Endothelial cell of umbilical vein (primary cell): ENCODE results near the gene SHISA8. TPM values are rescaled to one million over a fixed set of nuclear protein-coding genes. Genes with fewer than 3 reads are reported as not detected.

Experiments used
- BruUV-seq: library from RNA; stranded (reverse); fragments of 400-500 nt; replicated peaks from 2 replicates; lab custom pipeline; 2021; lab: Mats Ljungman, UMichigan
- CTCF ChIA-PET: fragments of 300-600, 350-600 bp; sonication (Branson Sonifier 250); formaldehyde crosslinking; loops from one replicate; lab custom pipeline; 2021; ENCODE audit warnings: antibody characterized with exemption, inconsistent platforms; lab: Charles Lee
- POLR2A ChIA-PET: fragments of 300-600, 350-600 bp; sonication (Branson Sonifier 250); formaldehyde crosslinking; loops from one replicate; lab custom pipeline; 2021; ENCODE audit warnings: antibody characterized with exemption, inconsistent platforms; lab: Charles Lee
- DNase-seq: peaks from one replicate; pipeline ENCODE4 v3.0.0-alpha.2; 2011; ENCODE audit warnings: low read depth, low spot score
- FAIRE-seq: peaks from 2 replicates; lab custom pipeline; 2011; peaks lifted over from hg19 to GRCh38; lab: Jason Lieb, UNC
- H2AFZ ChIP-seq: 2 replicates; pipeline ENCODE4 v1.6.0; 2012; ENCODE audit warnings: low read depth, low read length, control low read depth, inconsistent platforms
- H3K27ac ChIP-seq: 2 replicates; pipeline ENCODE4 v1.5.1; 2011; ENCODE audit warnings: low read depth, mild to moderate bottlenecking, control low read depth, low read length, moderate library complexity; ENCODE audit not compliant: insufficient read depth
- H3K27me3 ChIP-seq, 2 experiments: 2 replicates each; pipeline versions ENCODE4 v1.6.0 to v1.6.1; 2011; ENCODE audit warnings: low read length in 2 of 2, mixed read lengths in 1 of 2; ENCODE audit not compliant: control insufficient read depth in 2 of 2, insufficient read depth in 2 of 2
- H3K36me3 ChIP-seq, 2 experiments: 2 replicates in 1 of 2; 3 replicates in 1 of 2; pipeline ENCODE4 v1.5.1; 2011; ENCODE audit warnings: low read length in 2 of 2, mild to moderate bottlenecking in 1 of 2, moderate library complexity in 1 of 2; ENCODE audit not compliant: control insufficient read depth in 2 of 2, insufficient read depth in 2 of 2; ENCODE audit errors: extremely low read depth in 1 of 2
- H3K4me1 ChIP-seq: 3 replicates; pipeline ENCODE4 v1.5.1; 2011; ENCODE audit warnings: mild to moderate bottlenecking, low read length; ENCODE audit not compliant: control insufficient read depth, insufficient read depth; ENCODE audit errors: extremely low read depth
- H3K4me2 ChIP-seq: 2 replicates; pipeline ENCODE4 v1.6.1; 2011; ENCODE audit warnings: low read length, control low read depth, mixed read lengths; ENCODE audit not compliant: insufficient read depth
- H3K4me3 ChIP-seq, 3 experiments: fragments of 200-600 bp in 1 of 3; sonication (generic), shearing (Covaris generic) in 1 of 3; replicated peaks in 1 of 3; 2 replicates each; pipeline ENCODE4 v1.5.1; 2011 to 2016; ENCODE audit warnings: control low read depth in 3 of 3, low read length in 3 of 3, mild to moderate bottlenecking in 2 of 3, inconsistent platforms in 1 of 3, low read depth in 1 of 3, moderate library complexity in 1 of 3; ENCODE audit not compliant: insufficient read depth in 1 of 3
- H3K79me2 ChIP-seq: 2 replicates; pipeline ENCODE4 v1.6.0; 2012; ENCODE audit warnings: low read length, inconsistent platforms; ENCODE audit not compliant: control insufficient read depth, insufficient read depth
- H3K9ac ChIP-seq: replicated peaks from 2 replicates; pipeline ENCODE3; 2011; ENCODE audit warnings: low read length, control low read depth; ENCODE audit not compliant: insufficient read depth; ENCODE audit errors: extremely low read depth
- H3K9me1 ChIP-seq: replicated peaks from 3 replicates; pipeline ENCODE4 v1.6.0; 2011; ENCODE audit warnings: mild to moderate bottlenecking, low read length; ENCODE audit not compliant: control insufficient read depth, insufficient read depth; ENCODE audit errors: extremely low read depth
- H3K9me3 ChIP-seq: replicated peaks from 2 replicates; pipeline ENCODE4 v1.5.1; 2012; ENCODE audit warnings: low read length, inconsistent platforms; ENCODE audit not compliant: control insufficient read depth, insufficient read depth
- H4K20me1 ChIP-seq: replicated peaks from 2 replicates; pipeline ENCODE3; 2011; ENCODE audit warnings: mild to moderate bottlenecking, low read length; ENCODE audit not compliant: control insufficient read depth, insufficient read depth; ENCODE audit errors: extremely low read depth
- CTCF ChIP-seq, 2 donors: IDR thresholded peaks; 1 replicate in 1 of 2; 2 replicates in 1 of 2; pipeline ENCODE4 v1.5.1; 2011; ENCODE audit warnings: low read length in 2 of 2, mild to moderate bottlenecking in 2 of 2, moderate library complexity in 2 of 2, control low read depth in 1 of 2, inconsistent platforms in 1 of 2, low read depth in 1 of 2; ENCODE audit not compliant: insufficient read depth in 1 of 2; ENCODE audit errors: extremely low read depth in 1 of 2
- EZH2 ChIP-seq: IDR thresholded peaks from 2 replicates; pipeline ENCODE4 v1.6.1; 2012; ENCODE audit warnings: borderline replicate concordance, low read depth, mild to moderate bottlenecking, moderate library complexity, low read length, inconsistent platforms; ENCODE audit not compliant: severe bottlenecking
- FOS ChIP-seq: IDR thresholded peaks from 2 replicates; pipeline ENCODE4 v1.6.1; 2011; ENCODE audit warnings: mild to moderate bottlenecking, low read length, moderate library complexity, borderline replicate concordance; ENCODE audit not compliant: insufficient read depth
- GATA2 ChIP-seq: IDR thresholded peaks from 2 replicates; pipeline ENCODE4 v1.7.0; 2011; ENCODE audit warnings: low read depth, mild to moderate bottlenecking, moderate library complexity, mixed read lengths, low read length; ENCODE audit not compliant: insufficient read length, insufficient read depth
- MAX ChIP-seq: IDR thresholded peaks from 2 replicates; pipeline ENCODE4 v1.6.1; 2011; ENCODE audit not compliant: insufficient read depth, insufficient read length
- MYC ChIP-seq: IDR thresholded peaks from one replicate; pipeline ENCODE4 v1.6.1; 2011; ENCODE audit warnings: mild to moderate bottlenecking, low read depth, low read length
- POLR2A ChIP-seq: IDR thresholded peaks from 2 replicates; pipeline ENCODE4 v1.6.1; 2012; ENCODE audit warnings: low read depth, mild to moderate bottlenecking, control low read depth, low read length
- POLR2AphosphoS5 ChIP-seq: IDR thresholded peaks from 2 replicates; pipeline ENCODE4 v1.6.1; 2012; ENCODE audit warnings: low read depth, mild to moderate bottlenecking, control low read depth, low read length, moderate library complexity; ENCODE audit not compliant: insufficient read depth
- dilution Hi-C: fragments of 300-500 bp; cut with MboI; formaldehyde crosslinking; loops from one replicate; pipeline ENCODE4 v1.15.0; 2019; ENCODE audit warnings: low sequenced_read_pairs; ENCODE audit not compliant: extremely low pct_ligation_motif_present
- intact Hi-C: fragments of 100-400 bp; cut with micrococcal nuclease; formaldehyde crosslinking; loops from one replicate; pipeline ENCODE4 v1.10.0; 2022
- polyA plus RNA-seq, 4 experiments: library from polyadenylated mRNA; depleted of rRNA in 3 of 4; stranded (reverse) in 3 of 4; unstranded in 1 of 4; fragments of >200 nt; gene quantifications; 2 replicates each; pipeline versions ENCODE4 v1.2.1 to v1.2.3, GENCODE V29; 2011 to 2012; ENCODE audit warnings: missing spikeins in 1 of 4
- total RNA-seq: library from RNA; stranded (reverse); gene quantifications from 2 replicates; pipeline ENCODE4 v1.2.3, GENCODE V29; 2021

The SHISA8 gene
- total and polyA plus RNA-seq, 2 donors (not counting 3 experiments of a cell fraction or from before 2014, with no cell fraction given), result not detected

GRCh38 chr22:41933411-41934177 is 18.7 kb upstream of the SHISA8 start:
- no TSS peak for BruUV-seq
- intact Hi-C loops, result no loop called here
- Histone ChIP-seq H3K27ac (no peak overlapping the region), H2AFZ (no peak overlapping the region), H3K9me3 (no peaks in the 10 kb centered on the region), H3K79me2 (no peaks in the 10 kb centered on the region), H3K9me1 (no peaks in the 10 kb centered on the region), H3K9ac (no peak overlapping the region), H3K4me2 (no peak overlapping the region), H3K4me1 (no peaks in the 10 kb centered on the region), H3K36me3 (peaks cover 0 to 2% of the 10 kb centered on the region in 2 experiments), H3K4me3 (no peak overlapping the region), H4K20me1 (no peaks in the 10 kb centered on the region), H3K27me3 (no peaks in the 10 kb centered on the region)
- ChIA-PET CTCF (interaction anchor here (1.3 kb wide), 1 partner anchor 8 kb away, joined by 4 read pairs; no protein-coding TSS in a partner anchor), POLR2A (no interaction called here)
- dilution Hi-C loops, result no loop called here
- FAIRE-seq, result no peak
- no peak for DNase-seq
- no peak for TF ChIP-seq FOS
- no peak for TF ChIP-seq CTCF (IDR thresholded peaks at IDR 0.05; ENCODE audit: extremely low read depth in 1 of 2, insufficient read depth in 1 of 2, low read depth in 1 of 2, low read length in 2 of 2)
- TF ChIP-seq POLR2A, result no peak
- no peak for TF ChIP-seq MYC
- TF ChIP-seq GATA2, result no peak
- TF ChIP-seq EZH2, result no peak
- no peak for TF ChIP-seq MAX
- no peak for TF ChIP-seq POLR2AphosphoS5
